HUES48 (cell line): ENCODE data around the gene RUFY4.

Experiments used
- H3K27ac ChIP-seq: one replicate; pipeline ENCODE4 v1.7.0; 2013; ENCODE audit warnings: low read depth, low read length, inconsistent platforms
- H3K27me3 ChIP-seq: 2 replicates; pipeline ENCODE4 v1.6.1; 2013; ENCODE audit warnings: mild to moderate bottlenecking, low read length; ENCODE audit not compliant: control insufficient read depth, insufficient read depth
- H3K36me3 ChIP-seq: 2 replicates; pipeline ENCODE4 v1.6.1; 2013; ENCODE audit warnings: low read length; ENCODE audit not compliant: control insufficient read depth, insufficient read depth
- H3K4me1 ChIP-seq: 2 replicates; pipeline ENCODE4 v1.6.1; 2013; ENCODE audit warnings: mild to moderate bottlenecking, low read length; ENCODE audit not compliant: control insufficient read depth, insufficient read depth
- H3K4me3 ChIP-seq: 2 replicates; pipeline ENCODE4 v1.5.1; 2013; ENCODE audit warnings: mild to moderate bottlenecking, low read depth, low read length
- H3K9ac ChIP-seq: 2 replicates; pipeline ENCODE4 v1.6.1; 2013; ENCODE audit warnings: mild to moderate bottlenecking, low read depth, low read length, moderate library complexity
- H3K9me3 ChIP-seq: 2 replicates; pipeline ENCODE4 v1.6.1; 2013; ENCODE audit warnings: low read length; ENCODE audit not compliant: control insufficient read depth, insufficient read depth

The RUFY4 gene

DNA sequence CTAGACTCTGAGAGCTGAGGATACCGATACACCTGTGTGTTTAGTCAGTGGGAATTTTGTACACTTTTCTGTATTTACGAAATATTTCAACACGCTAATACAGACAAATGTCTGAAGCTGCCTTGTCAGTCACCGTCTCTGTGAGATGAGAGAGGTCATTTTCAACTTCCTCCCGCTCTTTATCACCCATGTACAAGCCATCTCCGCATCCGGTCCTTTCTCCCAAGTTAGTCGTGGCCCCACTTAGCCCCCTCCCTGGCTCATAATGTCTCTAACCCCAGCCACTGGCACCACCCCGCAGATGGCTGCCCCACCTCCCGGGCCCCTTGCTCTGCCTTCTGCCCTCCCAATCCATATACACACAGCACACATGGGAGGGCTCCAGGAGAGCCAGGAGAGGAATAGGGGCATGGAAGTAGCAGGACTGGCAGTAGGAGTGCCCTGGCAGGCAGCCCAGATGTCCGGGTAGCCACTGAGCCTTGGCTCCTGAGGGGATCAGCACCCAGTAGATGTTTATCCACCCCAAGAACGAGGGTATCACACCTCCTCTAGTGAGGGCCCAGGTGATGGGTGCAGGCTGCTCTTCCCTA lies 2.0 kb upstream of the RUFY4 start:
- Histone ChIP-seq H3K4me3 (no peak overlapping the region), H3K4me1 (peaks cover 5% of the 10 kb centered on the region; the same call in 1 of the 2 replicates), H3K9me3 (no peaks in the 10 kb centered on the region), H3K27me3 (peaks cover 6% of the 10 kb centered on the region), H3K27ac (no peak overlapping the region), H3K36me3 (no peaks in the 10 kb centered on the region), H3K9ac (no peak overlapping the region)

DNA sequence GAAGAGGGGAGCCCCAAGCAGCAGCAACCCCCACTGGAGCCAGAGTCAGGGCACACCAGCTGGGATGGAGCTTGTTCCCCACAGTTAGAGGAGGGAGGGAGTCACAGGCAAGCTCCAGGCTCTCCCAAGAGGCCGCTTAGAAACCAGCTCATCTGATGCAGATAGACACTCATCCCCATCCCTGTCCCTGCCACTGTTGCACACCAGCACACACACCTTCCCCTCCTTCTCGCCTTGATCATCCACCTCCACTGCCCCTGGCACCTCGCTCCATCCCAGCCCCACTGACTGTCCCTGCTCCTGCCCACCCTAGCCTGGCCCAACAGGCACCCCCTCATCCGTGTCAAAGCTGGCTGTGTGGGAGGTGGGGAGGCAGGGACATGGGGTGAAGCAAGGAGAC lies 1.5 kb upstream of the RUFY4 start:
- no peak overlapping the region for H3K4me3 ChIP-seq
- no peak overlapping the region for H3K27ac ChIP-seq

DNA sequence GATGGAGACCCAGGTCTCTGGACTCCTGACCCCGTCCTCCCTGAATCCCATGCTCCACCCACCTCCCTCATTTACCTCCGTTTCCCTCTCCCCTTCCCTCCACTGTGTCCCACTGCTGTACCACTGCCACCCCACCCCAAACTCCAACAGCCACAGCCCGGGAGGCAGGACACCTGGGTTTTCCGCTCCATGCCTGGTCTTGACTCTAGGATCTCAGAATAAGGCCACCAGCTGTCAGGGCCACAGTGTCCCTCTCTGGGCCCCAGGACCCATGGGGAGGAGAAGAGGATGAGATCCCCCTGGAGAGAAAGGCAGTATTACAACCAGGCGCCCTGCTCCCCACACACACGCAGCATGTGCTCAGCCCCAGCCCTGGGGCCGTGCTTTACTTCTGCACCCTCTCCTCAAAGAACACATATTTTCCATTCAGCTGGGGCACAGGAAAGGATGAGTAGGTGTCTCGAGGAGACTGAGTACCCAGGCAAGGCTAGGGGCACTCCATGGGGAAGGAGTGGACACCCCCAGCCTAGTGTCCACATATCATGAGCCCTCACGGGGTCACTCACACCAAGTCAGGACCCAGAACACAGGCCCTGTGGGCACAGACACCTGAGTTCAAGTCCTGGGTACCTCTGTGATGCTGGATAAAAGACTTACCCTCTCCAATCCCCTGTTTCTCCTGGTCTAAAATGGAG lies 700 bp downstream of the RUFY4 start:
- H3K9ac ChIP-seq, result no peak overlapping the region
- H3K27me3 ChIP-seq, result peaks cover 6% of the 10 kb centered on the region
- H3K9me3 ChIP-seq, result no peaks in the 10 kb centered on the region
- H3K36me3 ChIP-seq, result no peaks in the 10 kb centered on the region
- H3K4me3 ChIP-seq, result no peak overlapping the region
- no peak overlapping the region for H3K27ac ChIP-seq
- peaks cover 5% of the 10 kb centered on the region; the same call in 1 of the 2 replicates for H3K4me1 ChIP-seq

More for the DNA sequence above, 1.5 kb upstream of the RUFY4 start:
- peaks cover 5% of the 10 kb centered on the region; the same call in 1 of the 2 replicates for H3K4me1 ChIP-seq
- H3K36me3 ChIP-seq, result no peaks in the 10 kb centered on the region
- no peaks in the 10 kb centered on the region for H3K9me3 ChIP-seq
- H3K9ac ChIP-seq, result no peak overlapping the region
- H3K27me3 ChIP-seq, result peaks cover 6% of the 10 kb centered on the region

DNA sequence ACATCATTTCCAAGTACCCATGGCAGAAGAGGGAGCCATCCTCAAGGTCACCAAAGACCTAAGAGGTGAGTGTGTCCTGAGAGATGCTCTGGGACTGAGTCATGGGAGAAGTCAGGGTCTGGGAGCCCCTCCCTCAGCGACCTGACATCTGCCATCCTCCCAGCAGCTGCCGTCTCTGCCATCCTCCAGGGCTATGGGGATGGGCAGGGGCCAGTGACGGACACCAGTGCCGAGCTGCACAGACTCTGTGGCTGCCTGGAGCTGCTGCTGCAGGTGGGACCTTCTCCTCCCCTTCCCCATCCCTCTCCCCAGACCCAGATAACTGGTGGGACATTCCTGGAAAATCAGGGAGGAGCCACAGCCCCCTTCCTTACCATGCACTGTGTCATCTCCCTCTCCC lies 1.5 kb downstream of the RUFY4 start:
- no peaks in the 10 kb centered on the region for H3K9me3 ChIP-seq

DNA sequence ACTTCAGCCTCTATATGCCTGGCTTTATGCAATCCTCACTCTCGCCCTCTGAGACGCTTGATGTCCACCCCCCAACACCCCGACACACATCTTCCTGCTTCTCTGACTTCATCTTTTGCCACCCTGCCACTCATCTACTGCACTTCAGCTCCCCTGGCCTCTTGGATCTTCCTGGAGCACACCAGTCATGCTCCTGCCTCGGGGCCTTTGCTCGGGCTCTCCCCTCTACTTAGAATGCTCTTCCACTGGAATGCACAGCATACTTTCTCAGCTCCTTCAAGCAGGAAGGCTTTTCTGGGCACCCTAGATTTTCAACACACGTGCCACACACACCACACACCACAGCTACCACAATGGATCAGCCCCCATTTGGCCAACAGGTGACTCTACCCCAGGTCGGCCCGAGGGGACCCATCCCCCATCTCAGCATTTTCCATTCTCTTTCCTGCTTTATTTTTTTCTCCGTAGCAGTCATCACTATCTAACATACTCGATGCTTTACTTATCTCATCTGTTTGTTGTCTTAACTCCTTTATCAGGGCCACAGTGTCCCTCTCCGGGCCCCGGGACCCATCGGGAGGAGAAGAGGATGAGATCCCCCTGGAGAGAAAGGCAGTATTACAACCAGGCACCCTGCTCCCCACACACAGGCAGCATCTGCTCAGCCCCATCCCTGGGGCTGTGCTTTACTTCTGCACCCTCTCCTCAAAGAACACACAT lies 2.3 kb downstream of the RUFY4 start:
- Histone ChIP-seq H3K27ac (no peak overlapping the region), H3K4me1 (peaks cover 5% of the 10 kb centered on the region; the same call in 1 of the 2 replicates), H3K4me3 (no peak overlapping the region), H3K27me3 (peaks cover 6% of the 10 kb centered on the region), H3K9me3 (no peaks in the 10 kb centered on the region), H3K9ac (no peak overlapping the region), H3K36me3 (no peaks in the 10 kb centered on the region)

More for the DNA sequence above, 1.5 kb downstream of the RUFY4 start:
- Histone ChIP-seq H3K9ac (no peak overlapping the region), H3K4me1 (peaks cover 5% of the 10 kb centered on the region; the same call in 1 of the 2 replicates), H3K36me3 (no peaks in the 10 kb centered on the region), H3K27ac (no peak overlapping the region), H3K4me3 (no peak overlapping the region), H3K27me3 (peaks cover 6% of the 10 kb centered on the region)

DNA sequence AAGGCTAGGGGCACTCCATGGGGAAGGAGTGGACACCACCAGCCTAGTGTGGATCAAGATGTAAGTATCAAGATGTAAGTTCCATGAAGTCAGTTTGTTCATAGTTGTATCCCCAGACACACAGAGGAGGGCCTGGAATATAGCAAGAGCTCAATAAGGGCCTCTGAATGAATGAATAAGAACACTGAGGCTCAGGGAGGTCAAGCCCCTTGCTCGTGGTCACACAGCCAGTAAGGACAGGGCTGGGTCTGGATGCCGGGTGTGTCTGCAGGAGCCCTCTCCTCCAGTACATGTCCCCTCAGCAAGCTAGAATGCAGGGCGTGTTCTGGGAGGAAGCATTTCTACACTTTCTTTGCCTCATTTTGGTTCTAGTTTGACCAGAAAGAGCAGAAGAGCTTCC lies 2.9 kb downstream of the RUFY4 start:
- Histone ChIP-seq H3K4me1 (peaks cover 5% of the 10 kb centered on the region; the same call in 1 of the 2 replicates), H3K36me3 (no peaks in the 10 kb centered on the region), H3K9ac (no peak overlapping the region), H3K4me3 (no peak overlapping the region), H3K27me3 (peaks cover 6% of the 10 kb centered on the region), H3K9me3 (no peaks in the 10 kb centered on the region), H3K27ac (no peak overlapping the region)

DNA sequence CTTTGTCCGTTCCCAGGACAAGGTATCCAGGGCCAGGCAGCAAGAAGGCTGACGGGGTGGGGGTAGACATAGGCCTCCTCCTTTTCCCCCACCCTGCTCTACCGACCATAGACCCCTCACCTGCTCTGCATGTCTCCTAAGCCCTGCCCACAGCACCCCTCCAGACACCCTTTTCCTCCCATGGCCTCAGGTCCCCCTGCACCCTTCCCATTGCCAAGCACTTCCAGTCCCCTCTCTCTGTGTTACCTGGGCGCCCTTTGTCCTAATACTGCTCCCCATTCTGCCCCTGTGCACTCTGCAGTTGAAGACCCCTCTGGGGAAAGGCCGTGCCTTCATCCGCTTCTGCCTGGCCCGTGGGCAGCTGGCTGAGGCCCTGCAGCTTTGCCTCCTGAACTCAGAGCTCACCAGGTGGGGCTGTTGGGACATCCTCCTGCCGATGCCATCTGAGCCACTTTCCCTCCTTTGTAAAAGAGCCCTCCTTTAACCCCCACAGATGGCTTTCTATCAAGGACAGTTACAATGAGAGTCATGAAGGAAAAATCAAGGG lies 3.5 kb downstream of the RUFY4 start:
- peaks cover 5% of the 10 kb centered on the region; the same call in 1 of the 2 replicates for H3K4me1 ChIP-seq
- peaks cover 6% of the 10 kb centered on the region for H3K27me3 ChIP-seq
- H3K27ac ChIP-seq, result no peak overlapping the region
- no peaks in the 10 kb centered on the region for H3K36me3 ChIP-seq
- no peak overlapping the region for H3K9ac ChIP-seq
- no peak overlapping the region for H3K4me3 ChIP-seq
- no peaks in the 10 kb centered on the region for H3K9me3 ChIP-seq

DNA sequence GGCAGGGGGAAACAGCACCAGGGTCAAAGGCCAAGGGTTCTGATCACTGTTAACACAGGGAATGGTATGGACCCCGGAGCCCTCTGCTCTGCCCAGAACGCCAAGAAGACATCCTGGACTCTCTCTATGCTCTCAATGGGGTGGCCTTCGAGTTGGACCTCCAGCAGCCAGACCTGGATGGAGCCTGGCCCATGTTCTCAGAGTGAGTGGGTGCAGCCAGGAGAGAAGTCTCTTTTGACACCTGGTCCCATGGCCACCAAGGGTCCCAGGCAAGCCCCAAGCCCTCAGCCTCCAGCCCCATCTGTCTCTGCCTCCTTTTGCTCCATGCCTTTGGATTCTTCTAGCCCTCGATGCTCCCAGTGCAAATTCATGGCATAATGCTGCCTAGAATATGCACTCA lies 4.1 kb downstream of the RUFY4 start:
- no peaks in the 10 kb centered on the region for H3K9me3 ChIP-seq
- H3K27ac ChIP-seq, result no peak overlapping the region
- peaks cover 5% of the 10 kb centered on the region; the same call in 1 of the 2 replicates for H3K4me1 ChIP-seq
- H3K27me3 ChIP-seq, result peaks cover 5% of the 10 kb centered on the region
- H3K36me3 ChIP-seq, result no peaks in the 10 kb centered on the region
- no peak overlapping the region for H3K4me3 ChIP-seq
- no peak overlapping the region for H3K9ac ChIP-seq

DNA sequence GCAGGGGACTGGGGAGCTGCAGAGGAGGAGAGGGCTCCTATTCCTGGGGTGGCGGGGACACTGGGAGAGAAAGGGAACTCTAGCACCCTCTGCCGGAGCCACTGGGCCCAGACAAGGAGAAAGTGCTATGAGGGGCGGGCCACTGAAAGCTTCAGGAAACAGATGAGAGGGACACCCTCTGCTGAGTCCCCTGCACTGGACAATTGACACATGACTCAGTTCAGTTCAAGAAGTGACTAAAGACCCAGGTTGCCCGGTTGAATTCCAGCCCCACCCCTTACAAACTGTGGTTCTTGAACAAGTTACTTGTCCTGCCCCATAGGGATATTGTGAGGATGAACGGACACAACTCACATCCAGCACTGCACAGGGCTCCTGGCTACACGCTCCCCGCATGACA lies 5.0 kb downstream of the RUFY4 start:
- Histone ChIP-seq H3K9me3 (no peaks in the 10 kb centered on the region), H3K36me3 (no peaks in the 10 kb centered on the region), H3K27me3 (no peaks in the 10 kb centered on the region; the same call in 1 of the 2 replicates), H3K27ac (no peak overlapping the region), H3K4me1 (0 out of 2 replicates have a peak, but pooled peaks cover under 1% of the 10 kb centered on the region), H3K9ac (no peak overlapping the region), H3K4me3 (no peak overlapping the region)

DNA sequence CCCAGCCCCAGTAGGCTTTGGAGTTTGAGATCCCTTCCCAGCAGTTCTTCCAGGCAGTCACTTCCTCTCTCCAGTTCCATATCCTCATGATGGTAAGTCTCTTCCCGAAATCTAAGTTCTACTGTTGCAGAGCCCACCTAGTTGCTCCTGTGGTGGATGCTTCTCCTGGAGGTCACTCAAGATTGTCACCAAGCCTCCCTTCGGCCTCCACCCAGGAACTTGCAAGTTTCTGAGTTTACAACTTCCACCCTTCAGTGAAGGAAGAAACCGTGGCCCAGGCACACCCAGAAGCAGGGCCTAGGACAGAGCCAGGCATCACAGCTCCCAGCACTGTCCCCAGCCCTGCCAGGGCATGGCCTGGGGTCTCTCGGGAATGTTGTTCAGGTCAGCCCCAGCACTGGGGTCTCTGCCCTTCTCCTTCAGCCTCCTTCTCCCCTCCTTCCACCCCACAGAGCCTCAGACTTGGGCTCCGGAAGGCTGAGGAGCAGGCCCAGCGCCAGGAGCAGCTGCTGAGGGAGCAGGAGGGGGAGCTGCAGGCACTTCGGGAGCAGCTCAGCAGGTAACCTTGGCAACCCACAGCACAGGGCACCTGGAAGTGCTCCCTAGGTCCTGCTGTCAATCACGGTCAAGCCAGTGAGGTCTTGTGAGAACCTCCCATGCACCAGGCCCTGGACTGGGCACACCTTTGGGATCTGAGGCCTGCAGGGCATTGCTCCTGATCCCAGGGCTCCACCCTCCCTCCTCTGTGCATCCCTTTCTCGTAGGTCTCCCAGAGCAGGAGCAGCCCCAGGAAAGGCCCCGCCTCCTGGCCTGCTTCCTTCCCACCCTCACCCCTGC lies 7.1 kb downstream of the RUFY4 start:
- Histone ChIP-seq H3K27me3 (no peaks in the 10 kb centered on the region), H3K4me1 (no peaks in the 10 kb centered on the region), H3K36me3 (no peaks in the 10 kb centered on the region), H3K27ac (no peak overlapping the region), H3K9me3 (no peaks in the 10 kb centered on the region), H3K4me3 (no peak overlapping the region), H3K9ac (no peak overlapping the region)
